Mammary epithelial cell (primary cell): ENCODE results near the gene COX4I2.

Experiments used
- EZH2 ChIP-seq: IDR thresholded peaks from 2 replicates; pipeline ENCODE4 v1.6.1; 2012; ENCODE audit warnings: low read length, inconsistent platforms, borderline replicate concordance
- TF ChIP-seq, protein P1 (sequence below), 2 donors: IDR thresholded peaks in 1 of 2; conservative IDR thresholded peaks in 1 of 2; 2 replicates each; pipeline ENCODE4 v1.5.1; 2011 to 2012; ENCODE audit warnings: inconsistent platforms in 2 of 2, low read length in 2 of 2, mild to moderate bottlenecking in 2 of 2, control low read depth in 1 of 2, low read depth in 1 of 2; ENCODE audit not compliant: insufficient read depth in 1 of 2; ENCODE audit errors: extremely low read depth in 1 of 2

GRCh38 chr20:31606804-31607639 lies 30.7 kb upstream of the COX4I2 start:
- TF ChIP-seq, protein P1, sequence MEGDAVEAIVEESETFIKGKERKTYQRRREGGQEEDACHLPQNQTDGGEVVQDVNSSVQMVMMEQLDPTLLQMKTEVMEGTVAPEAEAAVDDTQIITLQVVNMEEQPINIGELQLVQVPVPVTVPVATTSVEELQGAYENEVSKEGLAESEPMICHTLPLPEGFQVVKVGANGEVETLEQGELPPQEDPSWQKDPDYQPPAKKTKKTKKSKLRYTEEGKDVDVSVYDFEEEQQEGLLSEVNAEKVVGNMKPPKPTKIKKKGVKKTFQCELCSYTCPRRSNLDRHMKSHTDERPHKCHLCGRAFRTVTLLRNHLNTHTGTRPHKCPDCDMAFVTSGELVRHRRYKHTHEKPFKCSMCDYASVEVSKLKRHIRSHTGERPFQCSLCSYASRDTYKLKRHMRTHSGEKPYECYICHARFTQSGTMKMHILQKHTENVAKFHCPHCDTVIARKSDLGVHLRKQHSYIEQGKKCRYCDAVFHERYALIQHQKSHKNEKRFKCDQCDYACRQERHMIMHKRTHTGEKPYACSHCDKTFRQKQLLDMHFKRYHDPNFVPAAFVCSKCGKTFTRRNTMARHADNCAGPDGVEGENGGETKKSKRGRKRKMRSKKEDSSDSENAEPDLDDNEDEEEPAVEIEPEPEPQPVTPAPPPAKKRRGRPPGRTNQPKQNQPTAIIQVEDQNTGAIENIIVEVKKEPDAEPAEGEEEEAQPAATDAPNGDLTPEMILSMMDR (conservative IDR thresholded peaks at IDR 0.05 in 1 of 2, IDR thresholded peaks at IDR 0.05 in 1 of 2; ENCODE audit: extremely low read depth in 1 of 2, insufficient read depth in 1 of 2, low read depth in 1 of 2, low read length in 2 of 2) = no peak
- TF ChIP-seq EZH2 = no peak
